Activated gamma-delta T cell treated with Interleukin-2 at 50 U/mL for 16 hours (primary cell): Measurements from ENCODE around the gene MRRF.
"Not testable (repeated sequence)": the region's sequence is repeated elsewhere in the genome, so short reads cannot be mapped to it uniquely, and the experiment has no call there.

Experiments
- DNase-seq: peaks from one replicate; pipeline ENCODE4 v3.0.0-alpha.2; 2020

MRRF gene

GRCh38 chr9:122277285-122277897 lies 12.7 kb downstream of the MRRF start:
- DNase-seq: no peak

DNA sequence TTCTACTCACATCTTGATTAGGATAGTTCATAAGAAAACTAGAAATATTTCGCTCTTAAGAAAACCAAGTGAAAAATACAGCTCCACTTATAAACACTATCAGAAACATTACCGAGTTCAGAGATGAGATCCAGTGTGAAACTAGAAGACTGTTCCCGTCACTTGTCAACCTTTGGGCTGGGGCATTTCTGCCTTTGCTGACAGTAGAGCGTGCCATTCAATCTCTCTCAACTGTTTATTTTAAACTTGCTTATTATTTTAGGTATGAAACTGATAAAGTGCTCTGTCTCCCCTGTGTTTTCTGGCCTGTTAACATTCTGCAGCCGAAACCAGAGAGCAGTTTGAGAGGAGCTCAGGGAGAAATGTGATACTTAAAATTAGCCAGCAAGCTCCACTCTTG lies 16.7 kb downstream of the MRRF start:
- DNase-seq: no peak

- no peak for DNase-seq
These were observed 22.1 kb downstream of the MRRF start for GRCh38 chr9:122286764-122287163.

DNA sequence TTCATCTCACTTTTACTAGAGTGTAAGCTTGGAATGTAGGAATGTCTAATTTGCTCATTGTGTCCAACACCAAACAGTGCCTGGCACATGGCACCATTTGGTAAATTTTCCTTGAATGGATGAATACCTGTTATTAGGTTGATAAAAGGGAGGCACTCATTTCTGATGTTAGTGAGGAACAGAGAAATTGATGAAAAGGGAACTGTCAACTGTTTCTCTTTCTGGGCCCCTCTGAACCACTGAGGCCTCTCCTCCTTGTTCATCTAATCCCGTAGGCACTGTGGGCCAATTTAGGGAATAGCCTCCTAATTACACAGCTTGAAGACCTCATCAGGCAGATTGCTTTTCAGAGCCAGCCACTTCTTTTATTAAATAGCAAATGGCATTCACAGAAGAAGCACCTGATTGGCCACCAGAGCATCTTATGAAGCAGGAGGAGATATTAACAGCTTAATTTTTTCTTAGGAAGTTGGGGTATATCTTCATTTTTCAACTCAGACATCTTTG lies 22.6 kb downstream of the MRRF start:
- no peak for DNase-seq

DNA sequence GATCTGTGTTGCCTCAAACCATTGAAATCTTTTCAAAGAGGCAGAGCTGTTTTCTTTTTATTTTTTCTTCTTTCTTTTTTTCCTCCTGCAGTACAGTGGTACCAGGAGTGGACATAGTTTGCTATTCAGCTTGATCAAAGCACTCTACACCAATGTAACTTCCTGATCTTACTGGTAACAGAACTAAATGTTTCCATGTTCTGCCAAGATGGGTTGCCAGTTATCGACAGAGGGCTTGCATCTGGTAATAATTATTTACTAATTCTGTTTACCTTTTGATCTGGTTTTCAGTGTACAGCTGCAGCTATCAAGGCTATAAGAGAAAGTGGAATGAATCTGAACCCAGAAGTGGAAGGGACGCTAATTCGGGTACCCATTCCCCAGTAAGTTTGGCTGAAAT lies 26.8 kb downstream of the MRRF start:
- no peak for DNase-seq

- no peak for DNase-seq
These were observed 29.8 kb downstream of the MRRF start for GRCh38 chr9:122294531-122294930.

DNA sequence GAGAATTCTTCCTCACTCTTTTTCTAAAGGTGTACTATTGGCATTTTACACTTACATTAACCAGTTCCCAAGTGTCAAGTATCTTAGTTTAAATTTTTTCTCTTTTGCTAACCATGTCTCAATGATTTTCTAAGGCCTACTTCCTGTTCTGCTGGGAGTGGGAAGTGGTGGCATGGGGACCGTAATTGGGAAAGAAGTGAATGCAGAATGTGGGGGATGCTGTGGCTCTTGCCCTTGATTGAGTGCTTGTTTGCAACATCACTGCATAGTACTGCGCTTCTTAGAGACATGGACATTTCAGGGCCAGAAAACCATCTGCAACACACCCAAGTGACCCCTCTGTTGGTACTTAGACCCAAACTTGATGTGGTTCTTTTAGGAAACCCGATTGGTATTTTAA lies 32.8 kb downstream of the MRRF start:
- no peak for DNase-seq

GRCh38 chr9:122302237-122303093 lies 37.8 kb downstream of the MRRF start:
- DNase-seq: no peak

DNA sequence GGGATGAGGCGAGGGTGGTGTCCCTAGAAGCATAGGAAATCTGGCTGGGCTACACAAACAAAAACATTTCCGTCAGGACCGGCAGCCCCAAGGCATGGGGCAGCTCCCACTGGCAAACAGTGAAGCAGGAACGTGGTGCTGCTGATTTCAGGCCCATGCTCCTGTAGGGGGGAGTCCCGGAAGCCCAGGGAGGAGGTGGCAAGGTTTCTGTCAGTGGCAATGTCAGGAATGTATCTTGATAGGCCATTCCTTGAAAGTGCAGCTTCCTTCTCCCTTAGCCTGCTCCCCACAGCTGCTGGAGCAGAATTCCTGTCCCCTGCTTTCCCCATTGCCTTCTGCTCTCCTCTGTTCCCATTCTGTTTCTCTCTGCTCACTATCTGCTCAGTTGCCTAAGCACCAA lies 42.4 kb downstream of the MRRF start:
- DNase-seq: no peak

GRCh38 chr9:122307925-122308324 lies 43.2 kb downstream of the MRRF start:
- DNase-seq: no peak

- no peak for DNase-seq
These were observed 45.2 kb downstream of the MRRF start for GRCh38 chr9:122309861-122310260.

GRCh38 chr9:122314165-122314564 lies 49.5 kb downstream of the MRRF start:
- DNase-seq: no peak

DNA sequence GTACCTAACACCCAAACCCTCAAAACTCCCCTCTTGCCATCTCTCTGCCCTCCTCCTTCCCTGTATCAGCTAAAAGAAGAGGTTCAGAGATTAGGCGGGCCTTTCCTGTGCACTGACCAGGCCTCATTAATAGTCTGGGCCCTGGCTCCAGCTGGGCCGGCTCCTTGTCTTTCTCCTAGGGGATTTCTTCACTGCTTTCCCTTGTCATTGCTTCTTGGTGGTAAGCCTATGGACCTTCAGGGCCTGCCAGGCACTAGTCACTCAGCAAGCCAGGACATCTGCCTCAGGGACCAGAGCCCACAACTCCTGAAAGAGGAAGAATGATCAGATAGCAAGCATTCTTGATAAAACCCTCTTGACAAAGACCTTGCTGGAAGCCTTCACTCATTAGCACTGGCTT lies 50.9 kb downstream of the MRRF start:
- no peak for DNase-seq

DNA sequence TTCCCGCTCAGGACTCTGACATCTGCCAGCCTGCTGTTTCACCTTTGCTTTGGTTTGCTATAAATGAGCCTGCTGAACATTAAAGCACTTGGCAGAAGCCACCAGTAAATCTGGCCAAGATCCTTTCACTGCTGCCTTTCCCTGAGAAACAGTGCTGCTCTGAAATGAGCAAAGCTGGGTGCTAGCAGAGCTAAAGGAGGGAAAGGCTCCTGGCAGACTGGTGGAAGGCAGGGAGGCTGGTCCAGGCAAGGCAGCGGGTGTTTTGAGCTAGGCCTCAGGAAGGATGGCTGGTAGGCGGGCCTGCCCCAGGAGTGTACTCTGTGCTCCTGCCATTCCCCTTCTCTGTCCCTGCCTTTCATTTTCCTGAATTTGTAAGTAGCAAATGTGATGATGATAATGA lies 53.6 kb downstream of the MRRF start:
- no peak for DNase-seq

GRCh38 chr9:122320413-122320881 lies 55.8 kb downstream of the MRRF start:
- DNase-seq: no peak

DNA sequence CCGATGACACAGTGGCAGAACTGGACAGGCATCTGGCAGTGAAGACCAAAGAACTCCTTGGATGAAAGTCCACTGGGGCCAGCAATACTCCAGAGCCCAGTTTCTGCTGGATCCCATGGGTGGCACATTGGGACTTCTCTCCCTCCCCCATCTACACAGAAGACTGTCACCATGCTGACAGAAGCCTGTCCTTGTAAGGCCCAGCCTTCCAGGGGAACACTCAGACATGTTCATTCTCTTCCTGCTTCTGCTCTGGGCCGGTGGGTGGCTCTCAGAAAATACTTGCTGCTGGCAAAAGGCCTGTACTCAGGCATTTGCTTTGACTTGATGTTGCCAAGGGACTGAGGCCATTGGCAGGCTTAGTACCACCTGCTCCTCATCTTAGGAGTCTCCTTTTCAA lies 57.9 kb downstream of the MRRF start:
- DNase-seq: no peak

DNA sequence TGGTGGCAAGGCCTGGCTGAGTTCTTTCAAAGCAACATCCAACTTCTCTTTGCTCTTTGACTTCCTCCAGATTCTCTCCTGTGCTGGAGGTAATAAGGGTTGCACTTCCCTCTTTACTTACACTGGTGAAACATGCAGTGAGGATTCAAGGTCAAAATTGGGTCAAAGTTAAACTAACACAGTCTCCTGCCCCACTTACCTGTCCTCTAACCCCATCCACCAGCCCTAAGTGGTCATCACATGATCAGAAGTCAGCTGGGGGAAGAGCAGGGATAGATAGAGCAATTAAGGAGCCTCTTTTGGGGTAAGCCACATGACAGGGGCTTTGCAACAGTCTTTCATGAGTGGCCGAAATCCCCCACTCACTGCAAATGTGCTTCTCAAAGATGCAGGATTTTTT lies 60.0 kb downstream of the MRRF start:
- DNase-seq: not testable (repeated sequence)

DNA sequence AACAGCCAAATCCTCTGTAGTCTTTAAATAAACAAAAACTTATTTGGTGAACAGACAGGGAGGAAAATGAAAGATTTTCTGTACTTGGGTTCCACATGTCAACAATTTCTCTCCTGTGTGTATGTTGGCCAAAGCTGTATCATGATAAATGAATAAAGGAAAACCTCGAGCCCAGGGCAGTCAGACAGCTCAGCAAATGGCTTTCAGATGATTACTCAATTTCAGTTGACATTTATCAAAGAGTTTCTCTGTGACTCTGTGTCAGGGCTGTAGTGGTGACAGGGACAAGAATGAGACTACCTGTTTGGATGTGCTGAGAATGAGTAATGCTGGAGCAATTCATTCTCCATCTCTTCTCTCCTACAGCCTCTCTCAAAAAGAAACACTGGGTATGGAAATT lies 60.4 kb downstream of the MRRF start:
- no peak for DNase-seq

DNA sequence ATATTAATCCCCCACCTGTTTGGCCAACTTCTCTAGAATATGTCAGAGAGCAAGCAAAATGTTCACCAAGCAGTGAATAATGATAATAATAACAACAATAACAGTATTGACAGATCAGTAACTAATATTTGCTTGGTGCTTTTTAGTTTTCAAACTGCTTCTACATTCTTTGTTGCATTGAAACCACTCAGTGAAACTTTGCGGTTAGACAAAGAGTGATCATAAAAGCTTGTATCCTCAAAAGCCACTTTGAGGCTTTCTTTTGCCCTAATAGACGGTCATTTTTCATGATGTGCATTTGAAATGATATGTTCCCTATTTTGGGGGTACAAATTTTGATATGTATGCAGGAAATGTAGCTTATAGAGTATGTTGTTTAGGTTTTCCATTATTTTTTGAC lies 62.5 kb downstream of the MRRF start:
- no peak for DNase-seq

- no peak for DNase-seq
These were observed 64.9 kb downstream of the MRRF start for GRCh38 chr9:122329597-122329996.

DNA sequence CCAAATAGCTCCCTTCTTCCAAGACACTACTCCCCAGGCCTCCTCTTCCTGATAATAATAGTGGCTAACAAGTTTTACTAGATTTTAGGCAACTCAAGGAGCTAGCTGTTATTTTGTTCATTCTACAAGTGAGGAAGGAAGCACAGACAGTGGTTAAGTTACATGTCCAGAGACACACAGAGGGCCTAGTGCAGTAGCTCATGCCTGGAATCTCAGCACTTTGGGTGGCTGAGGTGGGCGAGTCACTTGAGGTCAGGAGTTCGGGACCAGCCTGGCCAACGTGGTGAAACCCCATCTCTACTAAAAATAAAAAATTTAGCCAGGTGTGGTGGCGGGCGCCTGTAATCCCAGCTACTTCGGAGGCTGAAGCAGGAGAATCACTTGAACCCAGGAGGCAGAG lies 65.8 kb downstream of the MRRF start:
- not testable (repeated sequence) for DNase-seq

DNA sequence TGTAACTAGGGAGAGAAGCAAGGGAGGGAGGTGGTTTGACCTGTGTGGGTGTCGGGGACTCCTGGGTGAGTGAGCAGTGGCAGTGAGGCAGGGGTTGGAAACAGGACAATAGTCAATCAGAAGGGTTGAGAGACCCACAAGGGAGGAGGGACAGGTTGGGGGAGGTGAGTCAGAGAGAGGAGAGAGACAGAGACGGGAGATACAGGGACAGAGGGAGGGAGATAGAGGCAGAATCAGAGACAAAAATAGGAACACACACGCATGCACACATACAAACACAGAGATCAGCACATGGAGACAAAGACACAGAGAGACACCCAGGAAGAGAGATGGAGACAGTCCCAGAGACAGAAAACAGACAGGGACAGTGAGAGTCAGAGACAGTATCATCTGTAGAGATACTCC lies 66.8 kb downstream of the MRRF start:
- no peak for DNase-seq

DNA sequence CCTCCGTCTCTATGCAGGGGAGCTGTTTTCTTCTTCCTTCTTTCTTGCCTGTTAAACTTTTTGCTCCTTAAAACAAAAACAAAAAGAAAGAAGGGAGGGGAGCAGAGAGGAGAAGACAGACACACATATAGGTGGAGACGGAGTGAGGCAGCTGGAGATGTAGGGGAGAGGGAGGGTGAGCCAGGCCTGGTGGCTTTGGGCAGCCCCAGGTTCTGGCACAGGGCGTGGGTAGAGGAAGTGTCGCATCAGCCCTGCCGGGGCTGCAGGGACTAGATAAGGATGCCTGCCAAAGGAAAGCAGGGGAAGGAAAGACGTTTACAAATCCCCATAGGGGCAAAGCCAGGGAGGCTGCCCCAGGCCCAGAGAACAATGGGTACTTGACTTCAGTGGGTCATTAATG lies 67.4 kb downstream of the MRRF start:
- DNase-seq: no peak

GRCh38 chr9:122332644-122333043 lies 68.0 kb downstream of the MRRF start:
- no peak for DNase-seq
